HuH-7.5 (cell line): ENCODE data around the gene KLHL17.
"Not testable (repeated sequence)": the region's sequence is repeated elsewhere in the genome, so short reads cannot be mapped to it uniquely, and the experiment has no call there.

Experiments
- DNase-seq: peaks from one replicate; pipeline ENCODE4 v3.0.0; 2011; ENCODE audit warnings: low spot score

The KLHL17 gene

DNA sequence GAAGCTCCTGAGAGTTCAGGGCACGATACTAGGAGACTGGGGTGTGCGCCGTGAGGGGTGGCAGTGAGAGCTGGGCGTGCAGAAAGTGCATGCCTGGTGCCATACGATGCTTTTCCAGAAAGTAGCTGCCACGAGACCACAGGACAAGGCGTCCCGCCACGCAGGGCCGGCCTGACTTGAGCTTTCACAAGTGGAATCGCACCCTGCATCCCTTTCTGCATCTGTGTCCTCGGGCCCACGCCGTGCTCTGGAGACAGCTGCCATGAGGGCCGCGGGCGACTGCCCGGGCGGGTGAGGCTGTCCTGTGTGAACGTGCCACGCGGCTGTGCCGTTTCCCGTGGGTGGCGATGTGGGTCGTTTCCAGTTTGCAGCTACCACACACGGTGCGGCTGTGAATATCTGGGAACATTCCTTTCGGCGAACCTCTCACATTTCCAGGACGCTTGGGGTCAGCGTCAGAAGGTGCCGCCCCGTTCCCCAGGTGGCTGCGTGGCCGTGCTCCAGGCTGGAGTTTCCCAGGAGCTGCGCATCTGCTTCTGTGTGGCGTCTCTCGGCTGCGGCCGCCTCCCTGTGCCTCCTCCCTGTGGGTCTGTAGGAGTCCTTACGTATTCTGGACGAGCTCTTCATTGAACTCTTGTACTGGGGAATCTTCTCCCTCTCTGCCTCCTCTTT is 22.5 kb downstream of the KLHL17 start:
- DNase-seq = no peak

DNA sequence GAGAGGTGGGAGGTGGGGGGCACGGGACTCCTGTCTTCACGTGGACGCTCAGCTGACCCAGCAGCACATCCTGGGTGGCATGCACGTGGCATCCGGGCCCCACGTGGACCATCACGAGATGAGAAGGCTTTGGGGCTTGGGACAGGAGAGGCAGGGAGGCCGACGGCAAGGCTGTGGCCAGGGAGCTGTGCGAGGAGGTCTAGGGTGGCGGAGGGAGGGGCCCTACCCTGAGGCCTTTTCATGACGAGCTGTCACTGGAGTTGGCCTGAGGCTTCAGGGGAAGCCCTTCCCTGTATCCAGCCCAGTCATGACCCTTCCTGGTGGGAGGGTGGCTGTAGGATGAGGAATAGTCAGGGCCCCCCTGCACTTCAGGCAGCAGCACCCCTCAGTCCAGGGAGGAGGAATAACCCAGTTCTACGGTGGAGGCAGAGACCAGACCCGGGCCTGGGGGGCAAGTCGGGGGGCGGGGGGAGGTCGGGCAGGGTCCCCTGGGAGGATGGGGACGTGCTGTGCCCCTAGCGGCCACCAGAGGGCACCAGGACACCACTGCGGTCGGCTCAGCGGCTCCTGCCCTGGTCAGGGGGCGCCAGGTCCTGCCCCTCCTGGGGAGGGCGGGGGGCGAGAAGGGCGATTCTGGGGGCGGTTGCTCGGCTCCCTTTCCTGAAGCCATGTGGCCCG is 23.6 kb downstream of the KLHL17 start:
- peak; percentile 88 for DNase-seq

DNA sequence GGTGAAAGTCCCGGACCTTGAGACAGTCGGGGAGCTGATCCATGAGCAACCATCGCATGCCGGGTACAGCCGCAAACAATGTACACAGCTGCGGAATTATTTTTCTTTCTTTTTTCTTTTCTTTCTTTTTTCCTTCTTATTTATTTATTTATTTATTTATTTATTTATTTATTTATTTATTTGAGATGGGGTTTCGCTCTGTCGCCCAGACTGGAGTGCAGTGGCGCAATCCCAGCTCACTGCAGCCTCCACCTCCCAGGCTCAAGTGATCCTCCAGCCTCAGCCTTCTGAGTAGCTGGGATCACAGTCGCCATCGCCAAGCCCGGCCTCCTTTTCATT is 24.1 kb downstream of the KLHL17 start:
- DNase-seq = no peak

DNA sequence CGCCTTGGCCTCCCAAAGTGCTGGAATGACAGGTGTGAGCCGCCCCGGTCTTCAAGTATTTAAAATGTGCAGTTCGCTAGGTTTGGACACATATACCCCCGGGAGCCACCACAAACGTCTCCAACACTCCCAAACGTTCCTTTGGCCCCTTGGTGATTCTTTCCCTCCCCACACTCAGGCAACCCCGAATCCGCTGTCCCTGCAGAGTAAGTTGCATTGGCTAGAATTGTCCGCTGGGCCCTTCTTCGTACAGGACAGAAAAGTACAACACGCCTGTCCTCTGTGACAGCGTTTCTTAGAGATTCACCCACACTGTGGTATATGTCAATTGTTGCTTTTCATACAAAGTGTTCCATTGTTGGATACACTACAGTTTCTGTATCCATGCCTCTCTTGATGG is 24.7 kb downstream of the KLHL17 start:
- DNase-seq = no peak

DNA sequence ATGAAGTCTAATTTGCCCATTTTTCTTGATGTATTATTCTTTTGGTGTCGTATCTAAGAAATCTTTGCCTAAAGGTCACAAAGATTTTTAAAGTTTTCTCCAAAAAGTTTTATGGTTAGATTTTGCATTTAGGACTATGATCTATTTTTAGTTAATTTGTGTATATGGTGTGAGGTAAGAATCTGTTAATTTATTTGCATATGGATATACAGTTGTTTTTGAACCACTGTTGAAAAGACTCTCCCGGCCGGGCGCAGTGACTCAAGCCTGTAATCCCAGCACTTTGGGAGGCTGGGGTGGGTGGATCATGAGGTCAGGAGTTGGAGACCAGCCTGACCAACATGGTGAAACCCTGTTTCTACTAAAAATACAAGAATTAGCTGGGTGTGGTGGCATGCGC is 27.7 kb downstream of the KLHL17 start:
- not testable (repeated sequence) for DNase-seq

DNA sequence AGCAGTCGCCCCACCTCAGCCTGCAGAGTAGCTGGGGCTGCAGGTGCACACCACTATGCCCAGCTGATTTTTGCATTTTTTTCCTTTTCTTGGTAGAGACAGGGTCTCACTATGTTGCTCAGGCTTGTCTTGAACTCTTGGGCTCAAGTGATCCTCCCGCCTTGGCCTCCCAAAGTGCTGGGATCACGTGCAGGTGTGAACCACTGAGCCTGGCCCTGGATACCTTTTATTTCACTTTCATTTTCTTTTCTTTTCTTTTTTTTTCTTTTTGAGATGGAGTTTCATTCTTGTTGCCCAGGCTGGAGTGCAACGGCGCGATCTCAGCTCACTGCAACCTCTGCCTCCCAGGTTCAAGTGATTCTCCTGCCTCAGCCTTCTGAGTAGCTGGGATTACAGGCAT is 30.9 kb downstream of the KLHL17 start:
- not testable (repeated sequence) for DNase-seq

DNA sequence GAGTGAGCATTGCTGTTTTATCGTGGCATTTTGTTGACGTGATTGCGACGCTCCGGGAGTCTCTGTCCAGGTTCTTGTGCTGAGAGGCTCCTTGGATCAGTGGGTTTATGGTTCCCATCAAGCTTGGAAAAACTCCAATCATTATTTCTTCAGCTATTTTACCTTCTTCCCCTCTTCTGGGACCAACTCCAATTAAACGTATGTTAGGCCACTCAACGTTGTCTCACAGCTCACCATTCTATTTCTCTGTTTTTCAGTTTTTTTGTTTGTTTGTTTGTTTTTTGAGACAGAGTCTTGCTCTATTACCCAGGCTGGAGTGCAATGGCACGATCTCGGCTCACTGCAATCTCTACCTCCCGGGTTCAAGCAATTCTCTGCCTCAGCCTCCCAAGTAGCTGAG is 31.5 kb downstream of the KLHL17 start:
- DNase-seq = no peak

DNA sequence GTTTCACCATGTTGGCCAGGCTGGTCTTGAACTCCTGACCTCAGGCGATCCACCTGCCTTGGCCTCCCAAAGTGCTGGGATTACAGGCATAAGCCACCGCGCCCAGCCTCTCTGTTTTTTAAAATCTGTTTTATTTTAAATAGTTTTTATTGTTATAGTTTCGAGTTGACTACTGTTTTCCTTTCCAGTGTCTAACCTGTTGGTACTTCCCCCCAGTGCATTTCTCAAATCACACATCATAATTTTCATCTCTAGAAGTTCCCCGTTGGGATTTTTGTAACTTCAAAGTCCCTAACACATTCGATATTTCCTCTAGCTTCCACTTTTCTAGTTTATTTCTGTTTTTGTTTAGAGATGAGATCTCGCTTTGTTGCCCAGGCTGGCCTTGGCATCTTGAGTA is 32.0 kb downstream of the KLHL17 start:
- no peak for DNase-seq

DNA sequence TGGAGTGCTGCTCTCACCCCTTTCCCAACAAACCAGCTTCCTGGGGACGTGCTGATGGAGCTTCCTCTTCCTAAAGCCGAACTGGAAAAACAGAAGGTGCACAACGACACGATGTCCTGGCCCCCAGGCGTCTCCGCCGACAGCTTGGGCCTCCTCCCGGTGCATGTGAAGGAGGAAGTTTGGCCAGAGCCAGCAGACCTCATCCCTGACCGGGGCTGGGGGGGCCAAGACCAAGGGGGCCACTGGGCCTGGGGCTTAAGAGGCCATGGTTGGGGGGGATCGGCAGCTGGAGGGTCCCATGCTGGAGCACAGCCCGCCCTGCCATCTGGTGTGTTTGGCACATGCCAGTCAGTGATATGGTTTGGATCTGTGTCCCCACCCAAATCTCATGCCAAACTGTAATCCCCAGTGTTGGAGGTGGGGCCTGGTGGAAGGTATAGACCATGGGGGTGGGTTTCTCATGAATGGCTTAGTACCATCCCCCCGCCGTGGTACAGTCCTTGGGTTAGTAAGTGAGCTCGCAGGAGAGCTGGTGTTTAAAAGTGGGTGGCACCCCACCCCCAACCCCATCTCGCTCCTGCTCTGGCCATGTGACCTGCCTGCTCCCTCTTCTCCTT is 33.1 kb downstream of the KLHL17 start:
- no peak for DNase-seq

DNA sequence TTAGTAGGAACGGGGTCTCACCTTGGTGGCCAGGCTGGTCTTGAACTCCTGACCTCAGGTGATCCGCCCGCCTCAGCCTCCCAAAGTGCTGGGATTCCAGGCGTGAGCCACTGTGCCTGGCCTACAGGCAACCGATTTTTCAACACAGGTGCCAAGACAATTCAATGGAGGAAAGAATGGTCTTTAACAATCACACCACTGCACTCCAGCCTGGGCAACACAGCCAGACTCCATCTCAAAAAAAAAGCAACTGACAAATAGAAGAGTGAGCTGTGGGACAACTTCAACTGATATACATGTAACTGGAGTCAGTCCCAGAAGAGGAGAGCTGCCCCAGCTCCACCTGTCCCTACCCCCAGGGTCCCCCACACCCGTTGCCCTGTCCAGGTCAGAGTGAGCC is 34.2 kb downstream of the KLHL17 start:
- DNase-seq = not testable (repeated sequence)

DNA sequence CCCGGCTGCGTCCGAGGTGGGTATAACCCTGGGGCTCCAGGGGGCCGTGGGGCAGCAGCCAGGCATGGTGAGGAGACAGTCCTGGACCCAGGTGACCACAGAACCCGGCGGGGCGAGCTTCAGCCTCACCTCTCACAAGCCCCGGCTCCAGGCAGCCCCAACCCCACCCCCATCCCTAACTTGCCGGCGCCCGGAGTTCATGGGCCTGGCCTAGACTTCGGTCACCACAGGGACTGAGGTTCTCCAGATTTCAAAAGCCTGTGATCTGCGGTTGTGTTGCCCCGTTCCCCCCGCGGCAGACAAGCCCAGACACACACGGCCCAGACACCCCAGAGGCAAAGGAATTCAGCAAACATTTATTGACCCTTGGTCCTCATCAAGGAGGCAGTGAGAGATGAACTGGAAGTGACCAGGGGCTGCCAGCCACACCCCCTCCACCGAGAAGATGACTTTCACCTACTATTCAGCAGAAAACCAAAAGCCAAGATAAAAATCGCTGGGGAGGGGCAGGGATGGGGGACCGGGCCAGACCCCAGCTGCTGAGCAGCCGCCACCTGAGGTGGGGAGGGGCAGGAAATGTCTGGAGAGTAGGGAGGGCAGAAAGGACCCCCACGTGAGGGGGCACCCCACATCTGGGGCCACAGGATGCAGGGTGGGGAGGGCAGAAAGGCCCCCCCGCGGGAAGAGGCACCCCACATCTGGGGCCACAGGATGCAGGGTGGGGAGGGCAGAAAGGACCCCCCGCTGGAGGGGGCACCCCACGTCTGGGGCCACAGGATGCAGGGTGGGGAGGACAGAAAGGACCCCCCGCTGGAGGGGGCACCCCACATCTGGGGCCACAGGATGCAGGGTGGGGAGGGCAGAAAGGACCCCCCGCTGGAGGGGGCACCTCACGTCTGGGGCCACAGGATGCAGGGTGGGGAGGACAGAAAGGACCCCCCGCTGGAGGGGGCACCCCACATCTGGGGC is 35.6 kb downstream of the KLHL17 start:
- DNase-seq = peak; percentile 30

DNA sequence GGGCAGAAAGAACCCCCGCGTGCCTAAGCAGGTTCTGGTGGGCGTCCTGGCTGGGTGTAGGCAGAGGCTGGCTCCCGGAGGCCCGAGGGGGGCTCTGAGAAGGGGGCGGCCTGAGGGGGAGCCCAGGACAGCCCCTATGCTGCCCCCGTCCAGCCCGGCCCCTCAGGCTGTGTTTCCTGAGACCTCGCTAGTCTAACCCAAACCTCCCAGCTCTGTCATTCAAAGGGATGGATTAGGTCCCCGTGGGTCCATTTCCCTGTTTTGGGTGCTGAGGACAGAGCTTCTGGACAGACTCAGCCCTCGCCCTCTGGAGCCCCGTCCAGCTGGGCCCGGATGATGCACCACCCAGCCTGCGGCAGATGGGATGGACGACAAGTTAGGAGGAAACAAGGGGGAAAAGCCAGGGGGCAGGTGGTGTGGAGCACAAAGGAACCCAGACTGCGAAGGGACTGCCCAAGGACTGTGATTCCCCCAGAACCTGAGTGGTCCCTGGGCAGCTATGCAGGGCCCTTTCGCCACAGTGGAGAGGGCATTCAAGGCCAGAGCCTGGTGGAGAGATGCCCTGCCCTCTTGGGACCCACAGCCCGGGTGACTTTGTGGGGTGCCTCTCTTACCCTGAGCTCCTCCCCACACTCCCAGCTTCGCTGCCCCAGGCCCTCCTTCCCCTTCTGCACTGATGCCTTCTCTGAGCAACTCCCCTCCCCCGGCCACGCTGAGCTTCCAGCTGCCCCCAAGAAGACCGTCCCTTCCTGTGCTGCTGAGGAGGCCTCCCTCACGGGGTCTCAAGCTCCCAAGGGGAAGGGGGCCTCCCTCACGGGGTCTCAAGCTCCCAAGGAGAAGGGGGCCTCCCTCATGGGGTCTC is 36.7 kb downstream of the KLHL17 start:
- no peak for DNase-seq

DNA sequence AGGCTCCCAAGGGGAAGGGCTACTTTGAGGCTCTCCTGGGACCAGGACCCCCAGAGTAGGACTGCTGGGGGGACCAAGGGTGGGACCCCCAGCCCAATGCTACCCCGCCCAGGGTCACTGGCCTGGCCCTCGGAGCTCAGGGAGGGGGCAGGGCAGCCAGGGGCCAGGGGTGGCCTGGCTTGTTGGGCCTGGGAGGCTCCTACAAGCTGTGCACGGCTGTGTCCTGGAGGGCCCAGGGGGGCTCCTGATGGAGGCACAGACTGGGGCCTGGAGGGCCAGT is 37.3 kb downstream of the KLHL17 start:
- no peak for DNase-seq

DNA sequence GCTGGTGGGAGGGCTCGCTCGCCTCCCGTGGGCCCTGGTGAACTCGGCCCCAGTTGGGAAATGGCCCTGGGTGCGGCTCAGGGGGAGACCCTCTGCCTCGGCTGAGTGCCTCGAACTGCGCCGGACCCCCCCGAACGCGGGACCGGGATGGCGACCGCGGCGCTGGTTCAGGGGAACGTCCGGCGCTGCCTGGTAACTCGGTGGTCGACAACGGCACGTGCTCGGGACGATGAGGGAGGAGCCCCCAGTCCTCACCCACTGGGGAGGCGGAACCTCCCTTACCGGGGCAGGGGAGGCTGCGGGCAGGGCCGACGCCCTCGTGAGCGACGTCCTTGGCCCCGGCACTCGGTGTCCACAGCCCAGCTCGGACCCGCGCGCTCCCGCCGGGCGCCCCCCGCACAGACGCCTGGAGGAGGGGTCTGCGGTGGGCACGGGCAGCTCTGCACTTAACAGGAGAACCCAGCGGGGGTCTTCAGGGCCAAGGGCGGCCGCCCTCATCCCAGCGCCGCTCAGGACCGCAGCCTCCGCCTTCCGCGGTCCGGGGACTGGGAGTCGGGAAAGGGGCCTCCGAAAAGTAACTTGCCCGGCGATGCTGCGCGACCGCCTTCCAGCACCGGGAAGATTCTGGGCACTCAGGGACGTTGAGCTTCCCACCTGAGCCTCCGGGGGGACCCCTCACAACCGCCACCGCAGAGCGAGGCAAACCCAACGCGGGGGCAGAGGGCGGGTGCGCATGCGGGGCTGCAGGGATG is 37.8 kb downstream of the KLHL17 start:
- DNase-seq = no peak

DNA sequence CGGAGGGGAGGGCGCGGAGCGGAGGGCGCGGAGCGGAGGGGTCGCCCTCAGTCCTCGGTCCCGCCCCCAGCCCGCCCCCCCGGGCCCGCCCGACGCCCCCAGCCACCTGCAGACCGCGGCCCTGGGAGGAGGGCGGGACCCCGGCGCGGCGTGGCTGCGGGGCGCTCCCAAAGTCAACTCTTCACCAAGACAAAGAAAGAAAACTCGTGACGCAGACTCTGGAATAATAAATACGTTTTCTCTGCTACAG is 38.3 kb downstream of the KLHL17 start:
- DNase-seq = no peak

DNA sequence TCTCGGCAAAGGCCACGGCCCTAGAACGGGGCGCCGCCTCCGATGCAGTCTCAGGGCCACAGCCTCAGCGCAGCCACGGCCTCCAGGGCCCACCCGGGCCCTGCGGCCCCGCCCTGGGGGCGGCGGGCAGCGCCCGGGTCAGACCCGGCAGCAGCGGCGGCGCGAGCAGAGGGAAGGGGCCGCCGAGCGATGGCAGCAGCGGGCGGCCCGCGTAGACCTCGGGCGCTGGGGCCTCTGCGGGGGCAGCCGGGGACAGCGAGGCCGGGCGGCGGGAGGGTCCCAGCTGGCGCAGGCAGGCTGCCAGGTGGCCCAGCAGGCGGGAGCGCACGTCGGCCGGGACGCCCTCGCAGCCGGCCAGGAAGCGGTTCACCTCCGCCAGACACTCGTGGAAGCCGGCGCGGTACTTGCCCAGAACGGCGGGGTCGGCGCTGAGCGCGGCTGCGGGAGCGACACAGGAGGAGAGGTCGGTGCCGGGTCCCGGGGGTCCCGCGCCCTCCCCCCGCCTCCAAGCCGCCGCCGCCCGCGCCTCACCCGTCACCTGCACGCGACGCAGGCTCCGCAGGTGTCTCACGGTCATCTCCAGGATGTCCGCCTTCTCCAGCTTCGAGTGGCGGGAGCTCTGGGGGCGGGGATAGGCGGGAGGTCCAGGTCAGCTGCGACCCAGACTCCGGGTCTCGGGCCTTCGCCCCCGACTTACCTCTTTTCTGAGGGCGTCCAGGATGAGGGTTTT is 38.8 kb downstream of the KLHL17 start:
- peak; percentile 49 for DNase-seq

DNA sequence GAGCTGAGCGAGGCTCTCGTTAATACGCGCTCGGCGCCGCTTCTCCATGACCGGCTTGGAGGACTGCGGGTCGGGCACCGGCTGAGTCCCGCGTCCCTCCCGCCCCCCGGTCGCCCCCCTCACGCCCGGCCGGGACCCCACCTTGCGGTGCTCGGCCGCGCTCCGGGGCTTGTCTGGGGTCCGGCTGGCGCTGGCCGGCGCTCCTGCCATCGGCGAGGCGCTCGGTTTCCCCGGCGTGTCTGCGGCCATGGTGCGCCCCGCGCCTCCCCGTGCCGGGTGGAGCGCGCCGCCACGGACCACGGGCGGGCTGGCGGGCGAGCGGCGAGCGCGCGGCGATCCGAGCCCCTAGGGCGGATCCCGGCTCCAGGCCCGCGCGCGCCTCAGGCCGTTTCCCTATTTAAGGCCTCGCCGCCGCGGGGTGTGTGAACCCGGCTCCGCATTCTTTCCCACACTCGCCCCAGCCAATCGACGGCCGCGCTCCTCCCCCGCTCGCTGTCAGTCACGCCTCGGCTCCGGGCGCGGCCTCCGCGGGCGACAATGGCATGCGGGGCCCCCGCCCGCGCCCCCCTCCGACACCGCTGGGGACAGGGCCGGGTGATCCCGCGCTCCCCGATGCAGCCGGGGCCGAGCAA is 39.5 kb downstream of the KLHL17 start, which contains the start of gene HES4:
TSS of gene HES4 (minus strand) at position 373 of the 632 bp plus-strand sequence. CDS start at position 249, 124 bp downstream.
- DNase-seq = peak; percentile 88

DNA sequence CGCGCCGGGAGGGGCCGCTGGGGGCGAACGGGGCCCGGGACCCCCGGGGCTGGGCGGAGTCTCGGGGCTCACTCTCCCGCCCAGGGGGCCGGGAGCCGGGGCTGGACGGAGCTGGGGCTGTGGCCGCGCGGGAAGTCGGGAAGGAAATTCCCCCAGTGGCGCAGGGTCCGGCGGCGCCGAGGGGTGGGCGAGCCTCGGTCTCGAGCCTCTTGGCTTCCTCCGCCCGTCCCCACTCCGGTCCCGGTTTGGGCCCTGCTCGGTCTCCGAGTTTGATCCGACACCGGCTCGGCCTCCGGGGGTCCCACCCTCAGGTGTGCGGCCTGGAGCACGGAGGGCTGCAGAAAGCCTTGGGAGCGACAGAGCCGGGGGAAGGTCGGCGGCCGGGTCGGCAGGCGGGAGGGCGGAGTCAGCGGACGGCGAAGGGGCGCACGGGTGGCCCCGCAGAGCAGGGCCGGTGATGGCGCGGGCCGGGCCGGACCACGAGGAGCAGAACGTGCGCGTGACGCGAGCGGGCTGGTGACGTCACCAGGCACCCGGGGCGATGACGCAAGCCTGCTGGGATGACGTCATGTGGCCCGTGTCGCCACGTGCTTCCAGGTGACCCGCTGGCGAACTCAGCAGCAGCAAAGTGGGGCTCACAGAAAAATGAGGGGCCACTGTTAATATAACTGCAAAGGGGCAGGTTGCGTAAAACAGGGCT is 40.1 kb downstream of the KLHL17 start:
- DNase-seq = peak; percentile 90

DNA sequence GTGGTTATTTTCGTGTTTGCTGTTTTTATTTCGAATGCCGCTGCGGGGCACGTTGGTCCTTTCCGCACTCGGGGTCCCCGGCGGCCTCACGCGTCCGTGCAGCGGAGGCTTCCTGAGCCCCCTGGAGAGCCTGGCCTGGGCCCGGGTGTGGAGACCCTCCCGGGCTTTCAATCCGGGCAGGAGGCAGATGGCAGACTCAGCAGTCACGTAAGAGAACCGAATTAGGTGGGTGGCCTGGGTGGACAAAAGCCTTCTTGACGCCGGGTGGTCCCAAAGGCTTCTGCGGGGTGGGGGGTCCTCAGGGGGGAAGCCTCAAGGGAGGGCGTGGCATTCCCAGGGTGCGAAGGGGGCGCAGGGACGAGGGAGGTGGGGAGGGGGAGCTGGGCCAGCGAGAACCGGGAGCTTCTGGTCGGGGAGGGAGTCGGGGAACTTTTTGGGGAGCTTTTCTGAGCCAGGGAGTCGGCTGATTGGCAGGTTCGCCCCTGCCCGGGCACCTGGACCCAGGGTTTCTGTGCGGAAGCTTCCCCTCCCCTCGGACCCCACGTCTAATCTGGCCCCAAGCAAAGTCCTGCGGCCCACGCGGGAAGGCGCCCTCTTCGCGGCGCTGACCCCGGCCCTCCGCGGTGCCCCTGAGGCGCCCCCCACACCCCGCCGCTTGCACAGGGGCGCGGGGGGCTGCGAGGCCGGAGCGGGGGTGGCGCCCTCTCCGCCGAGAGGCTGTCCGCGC is 40.8 kb downstream of the KLHL17 start:
- DNase-seq = peak; percentile 52
